ENCODE measurements around the gene CES1. TPM values are rescaled to one million over a fixed set of nuclear protein-coding genes. Genes with fewer than 3 reads are reported as not detected.
"Not testable (repeated sequence)": the region's sequence is repeated elsewhere in the genome, so short reads cannot be mapped to it uniquely, and the experiment has no call there.

CES1 gene
- total and polyA plus RNA-seq, 2 of the 8 experiments (the other 6 are each of a cell fraction or from before 2014, with no cell fraction given), result 0.91 to 1.2 TPM

- H3K14ac ChIP-seq (ENCODE audit: insufficient read length); H3K36me3 ChIP-seq (ENCODE audit: control insufficient read depth in 2 of 4, insufficient read depth in 4 of 4, low read length in 3 of 4); H4K5ac ChIP-seq (ENCODE audit: insufficient read length, low read depth, low read length); H4K91ac ChIP-seq (replicated peaks; ENCODE audit: insufficient read length, low read length); H2AK5ac ChIP-seq (ENCODE audit: low read depth, low read length); H3K18ac ChIP-seq (ENCODE audit: extremely low read depth, low read length); H3K56ac ChIP-seq (replicated peaks; ENCODE audit: insufficient read length, low read depth, low read length); H3K4me3 ChIP-seq (ENCODE audit: extremely low read depth in 1 of 4, insufficient read depth in 2 of 4, low read depth in 3 of 4, low read length in 4 of 4); H3K4me2 ChIP-seq (ENCODE audit: insufficient read depth in 1 of 2, low read depth in 2 of 2, low read length in 2 of 2); H3K27ac ChIP-seq (ENCODE audit: low read depth, low read length); H2BK20ac ChIP-seq (ENCODE audit: low read length); H2BK12ac ChIP-seq (ENCODE audit: low read depth, low read length); H3K9ac ChIP-seq (replicated peaks in 1 of 4; ENCODE audit: extremely low read depth in 1 of 4, low read depth in 3 of 4, low read length in 3 of 4); H3K4ac ChIP-seq (replicated peaks; ENCODE audit: insufficient read length, low read depth, low read length); H2AFZ ChIP-seq (ENCODE audit: low read length); POLR2A ChIA-PET (ENCODE audit: partially characterized antibody); CTCF ChIA-PET (ENCODE audit: partially characterized antibody); H4K8ac ChIP-seq (ENCODE audit: extremely low read depth, insufficient read depth, low read length); H3K23ac ChIP-seq (ENCODE audit: insufficient read length); H4K20me1 ChIP-seq (replicated peaks in 1 of 2; ENCODE audit: control insufficient read depth in 1 of 2, insufficient read depth in 2 of 2, low read length in 2 of 2); H2BK5ac ChIP-seq (ENCODE audit: low read depth, low read length); H3K79me2 ChIP-seq (ENCODE audit: control insufficient read depth in 1 of 2, insufficient read depth in 2 of 2, low read length in 2 of 2); H2BK15ac ChIP-seq (ENCODE audit: low read length); DNase-seq (ENCODE audit: low read depth in 1 of 2, low spot score in 2 of 2); FAIRE-seq; H3K27me3 ChIP-seq (replicated peaks in 1 of 4; ENCODE audit: control insufficient read depth in 3 of 4, extremely low read depth in 1 of 4, insufficient read depth in 3 of 4, low read length in 3 of 4); H3K79me1 ChIP-seq (ENCODE audit: low read depth, low read length); H3K9me3 ChIP-seq (ENCODE audit: insufficient read depth in 2 of 2, low read depth in 1 of 2, low read length in 1 of 2); H2BK120ac ChIP-seq (replicated peaks; ENCODE audit: low read depth, low read length); H3K4me1 ChIP-seq (replicated peaks in 1 of 4; ENCODE audit: control insufficient read depth in 3 of 4, insufficient read depth in 4 of 4, low read length in 3 of 4); H3K23me2 ChIP-seq (ENCODE audit: low read depth, low read length): not testable (repeated sequence)
- no CpG with 5 or more reads among the region's 8 CpGs for WGBS, 2 experiments (ENCODE audit: extremely low coverage in 1 of 2, insufficient coverage in 1 of 2, insufficient read length in 1 of 2, insufficient replicate concordance in 2 of 2, low coverage in 1 of 2, low lambda C conversion rate in 2 of 2, missing lambda C conversion rate in 1 of 2)
Observed at GRCh38 chr16:55803681-55804080, 29.2 kb downstream of the CES1 start.

- H3K9ac ChIP-seq (replicated peaks in 1 of 4; ENCODE audit: extremely low read depth in 1 of 4, low read depth in 3 of 4, low read length in 3 of 4); FAIRE-seq; POLR2A ChIA-PET (ENCODE audit: partially characterized antibody): not testable (repeated sequence)
Observed at GRCh38 chr16:55792934-55793374, 39.9 kb downstream of the CES1 start.

More at GRCh38 chr16:55792934-55793374, 39.9 kb downstream of the CES1 start:
- WGBS, 2 experiments (ENCODE audit: extremely low coverage in 1 of 2, insufficient coverage in 1 of 2, insufficient read length in 1 of 2, insufficient replicate concordance in 2 of 2, low coverage in 1 of 2, low lambda C conversion rate in 2 of 2, missing lambda C conversion rate in 1 of 2), result no CpG with 5 or more reads among the region's 11 CpGs
- H3K4ac ChIP-seq (replicated peaks; ENCODE audit: insufficient read length, low read depth, low read length); H4K8ac ChIP-seq (ENCODE audit: extremely low read depth, insufficient read depth, low read length); H3K9me3 ChIP-seq (ENCODE audit: insufficient read depth in 2 of 2, low read depth in 1 of 2, low read length in 1 of 2); H3K36me3 ChIP-seq (ENCODE audit: control insufficient read depth in 2 of 4, insufficient read depth in 4 of 4, low read length in 3 of 4); H2BK12ac ChIP-seq (ENCODE audit: low read depth, low read length); H3K18ac ChIP-seq (ENCODE audit: extremely low read depth, low read length); H4K20me1 ChIP-seq (replicated peaks in 1 of 2; ENCODE audit: control insufficient read depth in 1 of 2, insufficient read depth in 2 of 2, low read length in 2 of 2); H2BK20ac ChIP-seq (ENCODE audit: low read length); H2BK120ac ChIP-seq (replicated peaks; ENCODE audit: low read depth, low read length); H2AFZ ChIP-seq (ENCODE audit: low read length); H3K27ac ChIP-seq (ENCODE audit: low read depth, low read length); H4K5ac ChIP-seq (ENCODE audit: insufficient read length, low read depth, low read length); H3K56ac ChIP-seq (replicated peaks; ENCODE audit: insufficient read length, low read depth, low read length); H3K4me2 ChIP-seq (ENCODE audit: insufficient read depth in 1 of 2, low read depth in 2 of 2, low read length in 2 of 2); H3K27me3 ChIP-seq (replicated peaks in 1 of 4; ENCODE audit: control insufficient read depth in 3 of 4, extremely low read depth in 1 of 4, insufficient read depth in 3 of 4, low read length in 3 of 4); H3K4me1 ChIP-seq (replicated peaks in 1 of 4; ENCODE audit: control insufficient read depth in 3 of 4, insufficient read depth in 4 of 4, low read length in 3 of 4); H3K4me3 ChIP-seq (ENCODE audit: extremely low read depth in 1 of 4, insufficient read depth in 2 of 4, low read depth in 3 of 4, low read length in 4 of 4); H2BK5ac ChIP-seq (ENCODE audit: low read depth, low read length); H3K23me2 ChIP-seq (ENCODE audit: low read depth, low read length); H3K14ac ChIP-seq (ENCODE audit: insufficient read length); DNase-seq (ENCODE audit: low read depth in 1 of 2, low spot score in 2 of 2); H3K79me2 ChIP-seq (ENCODE audit: control insufficient read depth in 1 of 2, insufficient read depth in 2 of 2, low read length in 2 of 2); H2AK5ac ChIP-seq (ENCODE audit: low read depth, low read length); H4K91ac ChIP-seq (replicated peaks; ENCODE audit: insufficient read length, low read length); CTCF ChIA-PET (ENCODE audit: partially characterized antibody); H3K79me1 ChIP-seq (ENCODE audit: low read depth, low read length); H2BK15ac ChIP-seq (ENCODE audit: low read length); H3K23ac ChIP-seq (ENCODE audit: insufficient read length): not testable (repeated sequence)

Measured in H1 (cell line).